IMR-90 (cell line): ENCODE results near the gene PITPNM1.

ENCODE experiments used
- CEBPB ChIP-seq: IDR thresholded peaks from 2 replicates; pipeline ENCODE4 v1.6.1; 2012; ENCODE audit warnings: low read depth, low read length, improper control_type of control experiment
- CTCF ChIP-seq: conservative IDR thresholded peaks from 2 replicates; pipeline ENCODE4 v1.5.1; 2012; ENCODE audit warnings: mild to moderate bottlenecking, low read depth, low read length, improper control_type of control experiment
- MAFK ChIP-seq: IDR thresholded peaks from 2 replicates; pipeline ENCODE4 v1.6.1; 2012; ENCODE audit warnings: low read depth, low read length, improper control_type of control experiment
- NFE2L2 ChIP-seq: fragments of 150-350 bp; IDR thresholded peaks from 2 replicates; pipeline ENCODE4 v1.6.1; 2016; ENCODE audit warnings: low read depth, mild to moderate bottlenecking, low read length
- POLR2A ChIP-seq: IDR thresholded peaks from 2 replicates; pipeline ENCODE4 v1.6.1; 2012; ENCODE audit warnings: mild to moderate bottlenecking, low read depth, low read length

- no peak for TF ChIP-seq CTCF
- no peak for TF ChIP-seq NFE2L2
- no peak for TF ChIP-seq CEBPB
- TF ChIP-seq MAFK = no peak
- no peak for TF ChIP-seq POLR2A
Observed at GRCh38 chr11:67544616-67545242, 39.6 kb upstream of the PITPNM1 start.
